GM19193 (cell line): ENCODE data around the gene BNC2.

Experiments used
- POLR2A ChIP-seq: IDR thresholded peaks from 4 replicates; pipeline ENCODE4 v1.6.1; 2011; ENCODE audit not compliant: insufficient read depth, insufficient read length; ENCODE audit errors: extremely low read depth

The BNC2 gene

GRCh38 chr9:16873126-16873802 lies 2.8 kb upstream of the BNC2 start:
- TF ChIP-seq POLR2A = no peak

- no peak for TF ChIP-seq POLR2A
Measured at GRCh38 chr9:16871336-16872151, 1.1 kb upstream of the BNC2 start.

GRCh38 chr9:16869882-16870595 lies 431 bp downstream of the BNC2 start:
- TF ChIP-seq POLR2A = no peak

GRCh38 chr9:16869131-16869881 lies 1.2 kb downstream of the BNC2 start:
- no peak for TF ChIP-seq POLR2A

GRCh38 chr9:16868701-16869100 lies 1.8 kb downstream of the BNC2 start:
- TF ChIP-seq POLR2A = no peak

GRCh38 chr9:16867576-16868311 lies 2.7 kb downstream of the BNC2 start:
- no peak for TF ChIP-seq POLR2A

- TF ChIP-seq POLR2A = no peak
Measured at GRCh38 chr9:16866587-16866986, 3.9 kb downstream of the BNC2 start.

GRCh38 chr9:16864649-16865434 lies 5.6 kb downstream of the BNC2 start:
- TF ChIP-seq POLR2A = no peak

GRCh38 chr9:16848179-16848578 lies 22.3 kb downstream of the BNC2 start:
- TF ChIP-seq POLR2A = no peak

- TF ChIP-seq POLR2A = no peak
Measured at GRCh38 chr9:16846986-16847385, 23.5 kb downstream of the BNC2 start.

- TF ChIP-seq POLR2A = no peak
Measured at GRCh38 chr9:16846367-16846766, 24.1 kb downstream of the BNC2 start.

- no peak for TF ChIP-seq POLR2A
Measured at GRCh38 chr9:16834817-16835216, 35.7 kb downstream of the BNC2 start.

GRCh38 chr9:16833296-16833835 lies 37.1 kb downstream of the BNC2 start:
- no peak for TF ChIP-seq POLR2A
